ENCODE data around the gene VOPP1.

GRCh38 chr7:55563596-55564325, 8.5 kb downstream of the VOPP1 start:
- TF ChIP-seq MBD4 (IDR thresholded peaks at IDR 0.05; ENCODE audit: borderline replicate concordance, low read length) (no peak), JUNB (CRISPR knock-in tag; IDR thresholded peaks at IDR 0.05; ENCODE audit: borderline replicate concordance) (no peak), LCORL (IDR thresholded peaks at IDR 0.05) (no peak), LCORL (CRISPR knock-in tag; IDR thresholded peaks at IDR 0.05) (no peak), POLR2A (IDR thresholded peaks at IDR 0.05; ENCODE audit: insufficient read depth in 1 of 2, low read depth in 2 of 2, low read length in 2 of 2) (no peak), PHF5A (CRISPR knock-in tag; IDR thresholded peaks at IDR 0.05; ENCODE audit: low read depth, unreplicated experiment) (no peak), CTCF (CRISPR knock-in tag; IDR thresholded peaks at IDR 0.05) (no peak)

All from HepG2 (cell line).